GM19372 (cell line): Measurements from ENCODE around the gene GPBP1.
A peak's percentile ranks its signal among the peaks of the same experiment; 100 is the strongest.
"Not testable (repeated sequence)": the region's sequence is repeated elsewhere in the genome, so short reads cannot be mapped to it uniquely, and the experiment has no call there.

Experiments
- ATAC-seq: cut with Tn5 transposase; IDR thresholded peaks from one replicate; pipeline ENCODE4 v1.9.1; 2021; ENCODE audit warnings: mild to moderate bottlenecking, low read depth, moderate library complexity; ENCODE audit not compliant: unreplicated experiment

The GPBP1 gene

GRCh38 chr5:57259704-57260103 is 85.8 kb downstream of the GPBP1 start:
- ATAC-seq = no peak

GRCh38 chr5:57262541-57262940 is 88.7 kb downstream of the GPBP1 start:
- ATAC-seq = no peak

GRCh38 chr5:57267805-57268204 is 93.9 kb downstream of the GPBP1 start:
- no peak for ATAC-seq

GRCh38 chr5:57276353-57276752 is 102.5 kb downstream of the GPBP1 start:
- ATAC-seq = no peak

- no peak for ATAC-seq
These were observed 103.2 kb downstream of the GPBP1 start for GRCh38 chr5:57277085-57277484.

GRCh38 chr5:57280853-57281252 is 107.0 kb downstream of the GPBP1 start:
- ATAC-seq = no peak

- not testable (repeated sequence) for ATAC-seq
These were observed 111.2 kb downstream of the GPBP1 start for GRCh38 chr5:57285084-57285483.

- no peak for ATAC-seq
These were observed 118.0 kb downstream of the GPBP1 start for GRCh38 chr5:57291894-57292293.

GRCh38 chr5:57292336-57292735 is 118.5 kb downstream of the GPBP1 start:
- ATAC-seq = no peak

- ATAC-seq = peak; percentile 61
These were observed 124.6 kb downstream of the GPBP1 start for GRCh38 chr5:57298295-57298984.

- peak; percentile 48 for ATAC-seq
These were observed 125.2 kb downstream of the GPBP1 start for GRCh38 chr5:57298985-57299491.

GRCh38 chr5:57299986-57300385 is 126.1 kb downstream of the GPBP1 start:
- ATAC-seq = no peak

- no peak for ATAC-seq
These were observed 128.3 kb downstream of the GPBP1 start for GRCh38 chr5:57302164-57302563.

GRCh38 chr5:57302643-57303042 is 128.8 kb downstream of the GPBP1 start:
- no peak for ATAC-seq

- no peak for ATAC-seq
These were observed 130.1 kb downstream of the GPBP1 start for GRCh38 chr5:57303985-57304384.

- ATAC-seq = no peak
These were observed 131.1 kb downstream of the GPBP1 start for GRCh38 chr5:57304931-57305330.

- no peak for ATAC-seq
These were observed 132.5 kb downstream of the GPBP1 start for GRCh38 chr5:57306359-57306758.

- no peak for ATAC-seq
These were observed 133.7 kb downstream of the GPBP1 start for GRCh38 chr5:57307516-57307915.

GRCh38 chr5:57309022-57309421 is 135.2 kb downstream of the GPBP1 start:
- not testable (repeated sequence) for ATAC-seq

- ATAC-seq = no peak
These were observed 137.4 kb downstream of the GPBP1 start for GRCh38 chr5:57311251-57311650.

GRCh38 chr5:57311921-57312735 is 138.3 kb downstream of the GPBP1 start:
- ATAC-seq = no peak

GRCh38 chr5:57313716-57314115 is 139.9 kb downstream of the GPBP1 start:
- ATAC-seq = no peak
